H1 (cell line): ENCODE results near the gene RTN4. TPM values are rescaled to one million over a fixed set of nuclear protein-coding genes. Genes with fewer than 3 reads are reported as not detected.

ENCODE experiments used
- CTCF ChIA-PET: fragments of 300-600 bp; sonication (Branson Sonifier 250); formaldehyde crosslinking; loops from one replicate; lab custom pipeline; 2021; ENCODE audit not compliant: partially characterized antibody; lab: Charles Lee
- POLR2A ChIA-PET: fragments of 300-600 bp; sonication (Branson Sonifier 250); formaldehyde crosslinking; loops from one replicate; lab custom pipeline; 2021; ENCODE audit warnings: inconsistent platforms; ENCODE audit not compliant: partially characterized antibody; lab: Charles Lee
- DNase-seq, 2 experiments: peaks; one replicate each; pipeline versions ENCODE4 v3.0.0 to v3.0.0-alpha.2; 2010 to 2022; ENCODE audit warnings: low spot score in 2 of 2, low read depth in 1 of 2, mixed read lengths in 1 of 2
- FAIRE-seq: peaks from 2 replicates; lab custom pipeline; 2011; peaks lifted over from hg19 to GRCh38; lab: Jason Lieb, UNC
- H2AFZ ChIP-seq: 2 replicates; pipeline ENCODE4 v1.8.1; 2012; ENCODE audit warnings: low read length, inconsistent platforms
- H2AK5ac ChIP-seq: 2 replicates; pipeline ENCODE4 v1.6.1; 2013; ENCODE audit warnings: low read depth, low read length
- H2BK120ac ChIP-seq: replicated peaks from 2 replicates; pipeline ENCODE3; 2013; ENCODE audit warnings: low read depth, low read length, inconsistent platforms
- H2BK12ac ChIP-seq: 2 replicates; pipeline ENCODE4 v1.6.1; 2013; ENCODE audit warnings: low read depth, low read length
- H2BK15ac ChIP-seq: 2 replicates; pipeline ENCODE4 v1.6.1; 2013; ENCODE audit warnings: low read length
- H2BK20ac ChIP-seq: 2 replicates; pipeline ENCODE4 v1.6.1; 2013; ENCODE audit warnings: low read length
- H2BK5ac ChIP-seq: 2 replicates; pipeline ENCODE4 v1.6.1; 2013; ENCODE audit warnings: low read depth, low read length
- H3K14ac ChIP-seq: 2 replicates; pipeline ENCODE4 v1.6.1; 2013; ENCODE audit warnings: inconsistent platforms; ENCODE audit not compliant: insufficient read length
- H3K18ac ChIP-seq: 2 replicates; pipeline ENCODE4 v1.6.1; 2013; ENCODE audit warnings: low read length; ENCODE audit errors: extremely low read depth
- H3K23ac ChIP-seq: 2 replicates; pipeline ENCODE4 v1.6.1; 2013; ENCODE audit warnings: inconsistent platforms; ENCODE audit not compliant: insufficient read length
- H3K23me2 ChIP-seq: 2 replicates; pipeline ENCODE4 v1.6.1; 2013; ENCODE audit warnings: low read depth, low read length
- H3K27ac ChIP-seq: 2 replicates; pipeline ENCODE4 v1.6.1; 2011; ENCODE audit warnings: low read depth, low read length, inconsistent platforms
- H3K27me3 ChIP-seq, 4 experiments: replicated peaks in 1 of 4; 1 replicate in 1 of 4; 2 replicates in 3 of 4; pipeline versions ENCODE4 v1.6.1 to v1.8.1; 2011 to 2013; ENCODE audit warnings: low read length in 3 of 4, mild to moderate bottlenecking in 3 of 4, inconsistent platforms in 2 of 4, mixed read lengths in 2 of 4, moderate library complexity in 1 of 4; ENCODE audit not compliant: control insufficient read depth in 3 of 4, insufficient read depth in 3 of 4; ENCODE audit errors: extremely low read depth in 1 of 4
- H3K36me3 ChIP-seq, 4 experiments: 2 replicates each; pipeline versions ENCODE4 v1.6.1 to v1.8.1; 2011 to 2013; ENCODE audit warnings: mild to moderate bottlenecking in 4 of 4, low read length in 3 of 4, moderate library complexity in 2 of 4, control low read depth in 1 of 4, inconsistent platforms in 1 of 4; ENCODE audit not compliant: insufficient read depth in 4 of 4, control insufficient read depth in 2 of 4
- H3K4ac ChIP-seq: replicated peaks from 2 replicates; pipeline ENCODE3; 2013; ENCODE audit warnings: low read length, low read depth, mixed read lengths, inconsistent platforms; ENCODE audit not compliant: insufficient read length
- H3K4me1 ChIP-seq, 4 experiments: replicated peaks in 1 of 4; 1 replicate in 1 of 4; 2 replicates in 3 of 4; pipeline versions ENCODE4 v1.6.1 to v1.8.1; 2011 to 2013; ENCODE audit warnings: low read length in 3 of 4, inconsistent platforms in 2 of 4, mixed read lengths in 1 of 4; ENCODE audit not compliant: insufficient read depth in 4 of 4, control insufficient read depth in 3 of 4
- H3K4me2 ChIP-seq, 2 experiments: 2 replicates each; pipeline versions ENCODE4 v1.6.1 to v1.8.1; 2011 to 2013; ENCODE audit warnings: low read depth in 2 of 2, low read length in 2 of 2, control low read depth in 1 of 2, inconsistent platforms in 1 of 2, mild to moderate bottlenecking in 1 of 2; ENCODE audit not compliant: insufficient read depth in 1 of 2
- H3K4me3 ChIP-seq, 4 experiments: fragments of 200-600, 300-600 bp in 1 of 4; sonication (generic), shearing (Covaris generic), sonication (Bioruptor Twin) in 1 of 4; 2 replicates each; pipeline versions ENCODE4 v1.5.1 to v1.8.1; 2011 to 2016; ENCODE audit warnings: low read length in 4 of 4, low read depth in 3 of 4, control low read depth in 2 of 4, inconsistent platforms in 2 of 4, mild to moderate bottlenecking in 2 of 4, mixed read lengths in 1 of 4, moderate library complexity in 1 of 4; ENCODE audit not compliant: insufficient read depth in 2 of 4; ENCODE audit errors: extremely low read depth in 1 of 4
- H3K56ac ChIP-seq: replicated peaks from 2 replicates; pipeline ENCODE3; 2013; ENCODE audit warnings: low read depth, mild to moderate bottlenecking, mixed read lengths, low read length, inconsistent platforms; ENCODE audit not compliant: insufficient read length
- H3K79me1 ChIP-seq: 2 replicates; pipeline ENCODE4 v1.6.1; 2013; ENCODE audit warnings: low read depth, low read length, control low read depth
- H3K79me2 ChIP-seq, 2 experiments: 2 replicates each; pipeline versions ENCODE4 v1.6.1 to v1.8.1; 2012 to 2013; ENCODE audit warnings: low read length in 2 of 2, mild to moderate bottlenecking in 2 of 2, inconsistent platforms in 1 of 2; ENCODE audit not compliant: insufficient read depth in 2 of 2, control insufficient read depth in 1 of 2
- H3K9ac ChIP-seq, 4 experiments: replicated peaks in 1 of 4; 1 replicate in 1 of 4; 2 replicates in 3 of 4; pipeline versions ENCODE4 v1.6.1 to v1.8.1; 2011 to 2013; ENCODE audit warnings: low read depth in 3 of 4, low read length in 3 of 4, control low read depth in 2 of 4, mild to moderate bottlenecking in 2 of 4, moderate library complexity in 2 of 4, inconsistent platforms in 1 of 4; ENCODE audit errors: extremely low read depth in 1 of 4
- H3K9me3 ChIP-seq, 2 experiments: 2 replicates each; pipeline versions ENCODE4 v1.6.1 to v1.8.1; 2012 to 2013; ENCODE audit warnings: mild to moderate bottlenecking in 2 of 2, moderate library complexity in 2 of 2, control low read depth in 1 of 2, inconsistent platforms in 1 of 2, low read depth in 1 of 2, low read length in 1 of 2, mixed read lengths in 1 of 2; ENCODE audit not compliant: insufficient read depth in 2 of 2
- H4K20me1 ChIP-seq, 2 experiments: replicated peaks in 1 of 2; 2 replicates each; pipeline versions ENCODE3 to v1.8.1; 2011 to 2013; ENCODE audit warnings: inconsistent platforms in 2 of 2, low read length in 2 of 2, mild to moderate bottlenecking in 1 of 2; ENCODE audit not compliant: insufficient read depth in 2 of 2, control insufficient read depth in 1 of 2
- H4K5ac ChIP-seq: 2 replicates; pipeline ENCODE4 v1.6.1; 2013; ENCODE audit warnings: low read length, low read depth, mixed read lengths, inconsistent platforms; ENCODE audit not compliant: insufficient read length
- H4K8ac ChIP-seq: 2 replicates; pipeline ENCODE4 v1.8.0; 2013; ENCODE audit warnings: mild to moderate bottlenecking, moderate library complexity, low read length, inconsistent platforms; ENCODE audit not compliant: insufficient read depth; ENCODE audit errors: extremely low read depth
- H4K91ac ChIP-seq: replicated peaks from 2 replicates; pipeline ENCODE3; 2013; ENCODE audit warnings: low read length, mixed read lengths, inconsistent platforms; ENCODE audit not compliant: insufficient read length
- ATF2 ChIP-seq: IDR thresholded peaks from 2 replicates; pipeline ENCODE4 v1.6.1; 2012; ENCODE audit warnings: low read length, inconsistent platforms
- GABPA ChIP-seq: IDR thresholded peaks from 2 replicates; pipeline ENCODE4 v1.6.1; 2011; ENCODE audit warnings: mild to moderate bottlenecking, low read length, moderate library complexity, borderline replicate concordance; ENCODE audit not compliant: insufficient read depth
- RFX5 ChIP-seq: IDR thresholded peaks from 2 replicates; pipeline ENCODE4 v1.6.1; 2011; ENCODE audit warnings: low read depth, low read length, improper control_type of control experiment, borderline replicate concordance
- SIN3A ChIP-seq, 2 experiments: IDR thresholded peaks in 1 of 2; conservative IDR thresholded peaks in 1 of 2; 2 replicates each; pipeline ENCODE4 v1.6.1; 2011 to 2012; ENCODE audit warnings: low read length in 2 of 2, improper control_type of control experiment in 1 of 2, low read depth in 1 of 2, mild to moderate bottlenecking in 1 of 2
- SUZ12 ChIP-seq: fragments of 200-600 bp; sonication (generic); IDR thresholded peaks from 2 replicates; pipeline ENCODE4 v1.6.1; 2012; ENCODE audit warnings: mild to moderate bottlenecking, inconsistent platforms, low read length, moderate library complexity, mixed read lengths
- USF2 ChIP-seq: IDR thresholded peaks from 2 replicates; pipeline ENCODE4 v1.6.1; 2011; ENCODE audit warnings: low read length, improper control_type of control experiment
- WGBS, 2 experiments: shearing (Covaris generic) in 1 of 2; methylation state at CpG; one replicate each; pipeline versions ENCODE4 v1.1.6 to v1.1.7; 2013 to 2015; ENCODE audit warnings: low lambda C conversion rate in 2 of 2, mixed read lengths in 2 of 2, inconsistent platforms in 1 of 2, low coverage in 1 of 2, missing lambda C conversion rate in 1 of 2; ENCODE audit not compliant: insufficient replicate concordance in 2 of 2, insufficient coverage in 1 of 2, insufficient read length in 1 of 2; ENCODE audit errors: extremely low coverage in 1 of 2, missing lambda C conversion rate in 1 of 2; 5-methylcytosine and 5-hydroxymethylcytosine counted together
- polyA plus RNA-seq, 7 experiments: library from polyadenylated mRNA; depleted of rRNA in 3 of 7; stranded (reverse) in 5 of 7; unstranded in 2 of 7; fragments of >200 nt in 5 of 7; fragments of 200-250 nt in 2 of 7; gene quantifications; 1 replicate in 5 of 7; 2 replicates in 1 of 7; 4 replicates in 1 of 7; pipeline versions ENCODE4 v1.2.1 to v1.2.3, GENCODE V29; 2011 to 2013; ENCODE audit warnings: missing spikeins in 2 of 7, mixed read lengths in 2 of 7
- total RNA-seq: library from RNA; stranded (reverse); fragmentation: NEBNext Ultra II Directional; extraction: Animal tissue kit (Norgen Biotek cat#: 25700); gene quantifications from 2 replicates; pipeline ENCODE4 v1.2.1, GENCODE V29; 2021

Gene RTN4
- total and polyA plus RNA-seq, 2 of the 8 experiments (the other 6 are each of a cell fraction or from before 2014, with no cell fraction given) = 179 to 242 TPM

GRCh38 chr2:54958717-54959371 is 91.4 kb downstream of the RTN4 start:
- H2BK12ac ChIP-seq = no peak overlapping the region
- peaks cover 0 to 2% of the 10 kb centered on the region in 2 experiments for H4K20me1 ChIP-seq
- H3K79me2 ChIP-seq = no peaks in the 10 kb centered on the region
- no peak overlapping the region for H3K23ac ChIP-seq
- H3K4me2 ChIP-seq = no peak overlapping the region
- no peak overlapping the region for H3K27ac ChIP-seq
- H2BK5ac ChIP-seq = no peak overlapping the region
- ChIA-PET CTCF (interaction anchor here (0.8 kb wide), 1 partner anchor 254 kb away, joined by 3 read pairs; no protein-coding TSS in a partner anchor), POLR2A (interaction anchor here (3.3 kb wide), 1 partner anchor 11 kb away, joined by 13 read pairs; no protein-coding TSS in a partner anchor)
- FAIRE-seq (no peak), DNase-seq (no peak)
- H3K23me2 ChIP-seq = no peaks in the 10 kb centered on the region
- no peak overlapping the region for H2BK20ac ChIP-seq
- H3K36me3 ChIP-seq = no peaks in the 10 kb centered on the region
- no peak overlapping the region for H4K91ac ChIP-seq
- H3K9me3 ChIP-seq = no peaks in the 10 kb centered on the region
- no peak overlapping the region for H4K5ac ChIP-seq
- no peak overlapping the region for H3K56ac ChIP-seq
- H3K4me1 ChIP-seq = peaks cover 2 to 7% (median 4%) of the 10 kb centered on the region in 4 experiments; a peak in 4 of 7 replicates
- no peak overlapping the region for H2BK15ac ChIP-seq
- H3K18ac ChIP-seq = no peak overlapping the region
- no peak overlapping the region for H2AK5ac ChIP-seq
- no peak overlapping the region for H3K4ac ChIP-seq
- H3K27me3 ChIP-seq = no peaks in the 10 kb centered on the region
- H2BK120ac ChIP-seq = no peak overlapping the region
- H3K4me3 ChIP-seq = no peak overlapping the region
- H2AFZ ChIP-seq = no peak overlapping the region
- no peak overlapping the region for H4K8ac ChIP-seq
- H3K14ac ChIP-seq = no peak overlapping the region
- H3K79me1 ChIP-seq = no peaks in the 10 kb centered on the region; the same call in 1 of the 2 replicates
- H3K9ac ChIP-seq = no peak overlapping the region
- 90% methylated on average over 14 of the region's 14 CpGs; no CpG with 5 or more reads in 1 of the 2 experiments for WGBS, 2 experiments
- no peak for TF ChIP-seq GABPA
- TF ChIP-seq USF2 = no peak
- no peak for TF ChIP-seq SIN3A (conservative IDR thresholded peaks at IDR 0.05 in 1 of 2, IDR thresholded peaks at IDR 0.05 in 1 of 2; ENCODE audit: low read depth in 1 of 2, low read length in 2 of 2)
- no peak for TF ChIP-seq SUZ12
- TF ChIP-seq ATF2 = no peak
- TF ChIP-seq RFX5 = no peak
